HUES64 (cell line): ENCODE results near the gene ATP2B2.
"Not testable (repeated sequence)": the region's sequence is repeated elsewhere in the genome, so short reads cannot be mapped to it uniquely, and the experiment has no call there.

ENCODE experiments used
- H3K27ac ChIP-seq: 2 replicates; pipeline ENCODE4 v1.7.0; 2013; ENCODE audit warnings: low read depth, low read length, inconsistent platforms
- H3K27me3 ChIP-seq: 2 replicates; pipeline ENCODE4 v1.6.1; 2013; ENCODE audit warnings: mild to moderate bottlenecking, low read length; ENCODE audit not compliant: insufficient read depth
- H3K36me3 ChIP-seq: 2 replicates; pipeline ENCODE4 v1.6.1; 2013; ENCODE audit warnings: mild to moderate bottlenecking, low read length; ENCODE audit not compliant: insufficient read depth
- H3K4me1 ChIP-seq: 2 replicates; pipeline ENCODE4 v1.6.1; 2013; ENCODE audit warnings: mild to moderate bottlenecking, low read length, moderate library complexity; ENCODE audit not compliant: insufficient read depth
- H3K4me3 ChIP-seq: 2 replicates; pipeline ENCODE4 v1.5.1; 2013; ENCODE audit warnings: mild to moderate bottlenecking, low read length, moderate library complexity
- H3K9ac ChIP-seq: 2 replicates; pipeline ENCODE4 v1.6.1; 2013; ENCODE audit warnings: mild to moderate bottlenecking, low read depth, low read length
- H3K9me3 ChIP-seq: 2 replicates; pipeline ENCODE4 v1.6.1; 2013; ENCODE audit warnings: low read depth, low read length; ENCODE audit not compliant: insufficient read depth
- WGBS: fragments of 150-250, 120-280 bp; methylation state at CpG from one replicate; pipeline ENCODE4 v1.1.7; 2013; ENCODE audit warnings: missing lambda C conversion rate; 5-methylcytosine and 5-hydroxymethylcytosine counted together

The ATP2B2 gene

DNA sequence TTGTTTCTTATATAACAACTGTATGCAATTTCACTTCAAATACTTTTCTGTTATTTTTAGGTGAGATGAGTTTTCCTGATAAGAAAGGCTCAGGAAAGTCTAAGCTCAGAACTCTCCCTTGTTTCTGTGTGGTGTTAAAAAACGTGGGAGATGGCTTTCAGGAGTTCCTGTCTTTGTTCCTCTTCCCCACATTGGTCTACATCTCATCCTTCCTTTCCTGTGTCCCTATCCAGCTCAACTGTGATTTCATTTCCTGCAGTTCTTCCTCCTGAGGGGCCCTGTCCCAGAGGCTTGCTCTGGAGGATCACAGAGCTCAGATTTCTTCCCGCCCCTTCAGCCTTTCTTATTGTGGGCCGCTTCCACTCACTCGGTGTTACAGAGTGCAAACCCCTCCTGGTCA is 195.7 kb downstream of the ATP2B2 start:
- H3K4me3 ChIP-seq: no peak overlapping the region
- no peaks in the 10 kb centered on the region for H3K27me3 ChIP-seq
- H3K4me1 ChIP-seq: no peaks in the 10 kb centered on the region
- H3K9ac ChIP-seq: no peak overlapping the region
- 87% methylated on average over 4 of the region's 4 CpGs for WGBS
- H3K9me3 ChIP-seq: no peaks in the 10 kb centered on the region
- H3K27ac ChIP-seq: no peak overlapping the region
- H3K36me3 ChIP-seq: peaks cover 100% of the 10 kb centered on the region

DNA sequence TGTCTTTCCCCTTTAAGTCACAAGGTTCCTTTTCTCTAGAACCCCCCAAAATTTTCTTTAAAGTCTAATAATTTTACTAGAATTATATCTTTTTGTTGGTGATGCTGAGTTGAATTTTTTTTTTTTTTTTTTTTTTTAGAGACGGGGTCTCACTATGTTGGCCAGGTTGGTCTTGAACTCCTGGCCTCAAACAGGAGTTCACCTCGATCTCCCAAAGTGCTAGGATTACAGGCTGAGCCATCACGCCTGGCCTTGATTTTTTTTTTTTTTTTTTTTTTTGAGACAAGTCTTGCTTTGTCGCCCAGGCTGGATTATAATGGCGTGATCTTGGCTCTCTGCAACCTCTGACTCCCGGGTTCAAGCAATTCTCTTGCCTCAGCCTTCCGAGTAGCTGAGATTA is 196.7 kb downstream of the ATP2B2 start:
- WGBS: 93% methylated on average over 7 of the region's 7 CpGs
- no peaks in the 10 kb centered on the region for H3K9me3 ChIP-seq
- no peak overlapping the region for H3K9ac ChIP-seq
- H3K4me3 ChIP-seq: no peak overlapping the region
- no peaks in the 10 kb centered on the region for H3K27me3 ChIP-seq
- H3K36me3 ChIP-seq: peaks cover 100% of the 10 kb centered on the region
- H3K4me1 ChIP-seq: no peaks in the 10 kb centered on the region
- no peak overlapping the region for H3K27ac ChIP-seq

DNA sequence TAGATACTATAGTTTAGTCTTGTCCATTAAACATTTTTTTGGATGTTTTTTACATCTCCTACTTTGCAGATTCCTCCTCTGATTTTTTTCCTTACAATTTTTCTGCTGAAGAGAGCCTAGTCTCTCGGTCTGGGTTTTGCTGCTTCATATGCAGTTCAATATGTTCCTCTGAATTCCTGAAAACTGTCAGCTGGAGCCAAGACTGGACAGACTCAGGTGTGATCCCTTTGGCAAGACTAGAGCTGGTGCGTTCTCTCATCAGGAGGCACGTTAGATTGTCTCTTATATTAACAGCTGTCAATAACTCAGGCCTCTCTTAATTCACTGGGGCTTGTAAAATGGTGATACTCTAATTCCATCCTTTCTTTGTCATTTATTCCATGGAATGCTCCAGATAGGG is 199.2 kb downstream of the ATP2B2 start:
- no peak overlapping the region for H3K27ac ChIP-seq
- peaks cover 100% of the 10 kb centered on the region for H3K36me3 ChIP-seq
- H3K9me3 ChIP-seq: no peaks in the 10 kb centered on the region
- H3K9ac ChIP-seq: no peak overlapping the region
- no peaks in the 10 kb centered on the region for H3K4me1 ChIP-seq
- no peak overlapping the region for H3K4me3 ChIP-seq
- 92% methylated on average over 3 of the region's 3 CpGs for WGBS
- no peaks in the 10 kb centered on the region for H3K27me3 ChIP-seq

DNA sequence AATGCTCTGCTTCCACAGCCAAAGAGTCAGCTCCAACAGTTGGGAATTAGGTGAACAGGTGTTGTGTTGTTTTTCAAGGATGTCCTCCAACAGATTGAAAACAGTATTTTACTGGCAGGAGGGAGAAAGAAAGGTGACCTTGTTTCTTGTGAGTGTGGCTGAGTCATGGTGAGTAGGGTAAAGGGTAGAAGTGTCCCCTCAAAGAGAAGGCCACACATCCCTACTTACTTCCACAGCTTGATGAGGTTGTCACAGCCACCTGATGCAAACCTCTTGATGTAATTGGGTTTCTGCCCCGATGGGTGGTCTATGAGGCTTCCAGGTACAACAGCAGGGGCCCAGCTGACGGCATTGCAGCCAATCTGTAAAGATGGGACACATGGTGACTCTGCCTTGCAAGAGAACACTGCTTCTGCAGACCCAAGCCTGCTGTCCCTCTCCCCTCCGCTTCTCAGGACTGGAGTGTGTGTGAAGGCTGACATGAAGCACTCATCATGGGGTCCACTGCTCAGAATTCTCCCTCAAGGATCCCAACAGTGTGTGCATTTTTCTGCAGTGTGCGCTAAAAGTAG is 200.0 kb downstream of the ATP2B2 start:
- Histone ChIP-seq H3K27ac (no peak overlapping the region), H3K9me3 (no peaks in the 10 kb centered on the region), H3K4me3 (no peak overlapping the region), H3K27me3 (no peaks in the 10 kb centered on the region), H3K9ac (no peak overlapping the region), H3K36me3 (peaks cover 100% of the 10 kb centered on the region), H3K4me1 (no peaks in the 10 kb centered on the region)
- WGBS: 99% methylated on average over 4 of the region's 4 CpGs

DNA sequence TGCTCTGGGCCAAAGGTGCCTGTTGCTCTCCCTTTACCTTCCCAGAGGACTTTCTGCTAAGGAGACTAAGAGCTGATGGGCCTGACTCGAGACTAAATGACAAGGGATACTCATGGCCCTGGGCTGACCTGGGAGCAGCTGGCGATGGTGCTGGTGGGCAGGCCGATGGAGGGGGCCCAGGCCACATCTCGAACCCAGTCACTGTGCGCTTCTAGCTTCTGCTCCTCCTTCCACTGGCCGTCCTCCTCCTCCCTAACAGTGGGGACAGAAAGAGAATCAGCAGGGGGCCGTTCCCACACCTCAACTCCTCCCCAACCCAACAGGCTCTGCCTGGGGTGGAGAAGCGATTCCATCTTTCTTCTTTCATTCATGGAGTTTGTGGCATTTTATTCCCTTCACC is 200.5 kb downstream of the ATP2B2 start:
- Histone ChIP-seq H3K9ac (no peak overlapping the region), H3K27ac (no peak overlapping the region), H3K36me3 (peaks cover 100% of the 10 kb centered on the region), H3K4me3 (no peak overlapping the region), H3K9me3 (no peaks in the 10 kb centered on the region), H3K4me1 (no peaks in the 10 kb centered on the region), H3K27me3 (no peaks in the 10 kb centered on the region)
- WGBS: 91% methylated on average over 8 of the region's 8 CpGs

DNA sequence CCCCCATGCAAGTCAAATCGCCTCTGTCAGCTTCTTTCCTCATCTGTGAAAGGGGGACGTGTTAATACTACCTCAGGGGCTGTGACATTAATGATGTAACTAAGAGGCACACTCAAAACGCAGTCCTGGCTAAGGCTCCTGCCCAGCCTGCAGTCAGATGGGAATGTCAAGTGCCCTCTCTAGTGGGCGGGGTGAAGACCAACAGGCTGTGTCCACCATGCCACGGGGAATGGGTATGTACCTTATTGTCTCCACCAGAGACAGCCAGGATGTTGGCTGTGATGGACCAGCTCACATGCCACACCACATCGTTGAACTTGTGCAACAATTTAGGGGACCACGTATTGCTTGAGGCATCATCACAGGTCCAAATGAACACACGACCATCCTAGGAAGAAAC is 201.6 kb downstream of the ATP2B2 start:
- H3K27ac ChIP-seq: no peak overlapping the region
- 86% methylated on average over 8 of the region's 8 CpGs for WGBS
- no peaks in the 10 kb centered on the region for H3K4me1 ChIP-seq
- H3K36me3 ChIP-seq: peaks cover 98% of the 10 kb centered on the region
- H3K9me3 ChIP-seq: no peaks in the 10 kb centered on the region
- H3K27me3 ChIP-seq: no peaks in the 10 kb centered on the region
- no peak overlapping the region for H3K4me3 ChIP-seq
- no peak overlapping the region for H3K9ac ChIP-seq

DNA sequence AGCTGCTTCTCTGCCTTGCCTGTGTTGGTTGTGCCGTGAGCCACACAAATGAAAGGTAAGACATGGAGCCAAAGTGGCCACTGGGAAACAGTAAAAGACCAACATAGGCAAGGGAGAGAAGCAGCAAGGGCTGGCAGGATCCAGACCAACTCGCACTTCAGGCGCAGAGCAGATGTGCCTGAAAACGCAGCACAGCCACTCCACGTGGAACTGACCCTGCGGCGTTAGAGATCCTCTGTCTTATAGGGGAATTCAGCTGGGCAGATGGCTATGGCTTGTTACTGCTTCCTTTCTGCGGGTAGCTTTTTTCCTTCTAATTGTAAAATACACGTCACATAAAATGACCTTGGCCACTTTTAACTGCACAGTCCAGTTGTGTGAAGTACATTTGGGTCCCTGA is 202.3 kb downstream of the ATP2B2 start:
- H3K36me3 ChIP-seq: peaks cover 91% of the 10 kb centered on the region
- 95% methylated on average over 9 of the region's 9 CpGs for WGBS

DNA sequence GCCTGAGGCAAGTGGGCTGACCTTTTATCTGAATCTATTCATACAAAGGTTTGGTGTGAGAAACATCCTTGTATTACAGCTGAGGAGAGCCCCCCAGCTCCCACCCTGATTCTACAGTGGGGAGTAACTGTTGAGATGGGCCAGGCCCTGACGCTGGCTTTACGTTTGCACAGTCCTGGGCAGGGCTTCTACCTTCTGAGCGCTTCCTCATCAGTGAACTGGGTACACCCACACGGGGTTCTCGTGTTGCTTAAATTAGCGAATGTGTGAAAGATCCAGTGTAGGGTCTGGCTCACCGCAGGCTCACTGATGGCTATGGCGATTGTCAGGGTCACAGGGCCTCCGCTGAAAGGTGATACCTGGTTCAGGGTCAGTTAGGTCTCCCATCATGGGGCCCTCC is 205.3 kb downstream of the ATP2B2 start:
- Histone ChIP-seq H3K27ac (no peak overlapping the region), H3K36me3 (peaks cover 65% of the 10 kb centered on the region), H3K4me1 (no peaks in the 10 kb centered on the region), H3K9me3 (no peaks in the 10 kb centered on the region), H3K9ac (no peak overlapping the region), H3K27me3 (no peaks in the 10 kb centered on the region), H3K4me3 (no peak overlapping the region)
- WGBS: 92% methylated on average over 9 of the region's 9 CpGs

More for the DNA sequence above, 202.3 kb downstream of the ATP2B2 start:
- no peaks in the 10 kb centered on the region for H3K27me3 ChIP-seq
- H3K27ac ChIP-seq: no peak overlapping the region
- no peaks in the 10 kb centered on the region for H3K9me3 ChIP-seq
- H3K9ac ChIP-seq: no peak overlapping the region
- no peak overlapping the region for H3K4me3 ChIP-seq
- no peaks in the 10 kb centered on the region for H3K4me1 ChIP-seq

DNA sequence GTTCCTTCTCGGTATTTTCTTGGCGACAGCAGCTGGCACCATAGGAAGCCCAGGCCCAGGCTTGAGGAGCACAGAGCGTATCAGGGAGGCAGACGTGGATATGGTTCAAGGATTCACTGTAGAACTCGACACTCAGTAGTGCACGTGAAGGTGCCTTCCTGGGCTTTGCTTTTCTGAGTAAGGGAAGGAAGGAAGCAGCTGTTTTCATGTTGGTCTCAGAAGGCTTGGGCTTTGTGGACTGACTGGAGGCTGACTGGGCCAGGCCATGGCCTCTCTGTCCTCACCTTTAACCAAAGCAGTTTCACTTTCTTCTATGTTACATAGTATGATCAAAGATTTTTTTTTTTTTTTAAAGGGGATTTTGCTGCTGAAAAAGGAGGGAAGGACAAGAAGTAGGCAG is 205.7 kb downstream of the ATP2B2 start:
- no peak overlapping the region for H3K27ac ChIP-seq
- 94% methylated on average over 6 of the region's 6 CpGs for WGBS
- H3K9me3 ChIP-seq: no peaks in the 10 kb centered on the region
- no peaks in the 10 kb centered on the region for H3K4me1 ChIP-seq
- H3K36me3 ChIP-seq: peaks cover 65% of the 10 kb centered on the region
- no peak overlapping the region for H3K9ac ChIP-seq
- no peaks in the 10 kb centered on the region for H3K27me3 ChIP-seq
- no peak overlapping the region for H3K4me3 ChIP-seq

DNA sequence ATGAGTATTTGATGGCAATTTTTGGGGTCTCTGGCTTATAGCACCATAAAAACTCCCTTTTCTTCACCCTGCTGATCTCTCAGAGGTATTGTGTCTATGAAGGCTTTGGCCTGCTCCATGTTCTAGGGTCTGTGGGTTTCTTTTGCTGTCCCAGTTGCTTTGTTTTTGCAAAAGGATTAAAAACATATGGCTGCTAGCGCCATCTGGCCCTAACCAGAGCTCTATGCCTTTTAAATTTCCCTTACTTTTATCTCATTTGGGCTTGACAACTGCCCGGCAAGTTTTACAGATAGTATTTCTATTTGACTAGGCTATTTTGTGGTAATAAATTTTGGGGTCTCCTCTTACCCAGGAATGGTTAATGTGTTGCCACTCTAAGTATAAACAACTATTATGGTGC is 206.2 kb downstream of the ATP2B2 start:
- Histone ChIP-seq H3K27me3 (no peaks in the 10 kb centered on the region), H3K27ac (no peak overlapping the region), H3K9me3 (no peaks in the 10 kb centered on the region), H3K4me1 (no peaks in the 10 kb centered on the region), H3K4me3 (no peak overlapping the region), H3K9ac (no peak overlapping the region), H3K36me3 (peaks cover 62% of the 10 kb centered on the region)
- 100% methylated on average over 1 of the region's 2 CpGs for WGBS

DNA sequence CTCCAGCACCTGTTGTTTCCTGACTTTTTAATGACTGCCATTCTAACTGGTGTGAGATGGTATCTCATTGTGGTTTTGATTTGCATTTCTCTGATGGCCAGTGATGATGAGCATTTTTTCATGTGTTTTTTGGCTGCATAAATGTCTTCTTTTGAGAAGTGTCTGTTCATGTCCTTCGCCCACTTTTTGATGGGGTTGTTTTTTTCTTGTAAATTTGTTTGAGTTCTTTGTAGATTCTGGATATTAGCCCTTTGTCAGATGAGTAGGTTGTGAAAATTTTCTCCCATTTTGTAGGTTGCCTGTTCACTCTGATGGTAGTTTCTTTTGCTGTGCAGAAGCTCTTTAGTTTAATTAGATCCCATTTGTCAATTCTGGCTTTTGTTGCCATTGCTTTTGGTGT is 207.3 kb downstream of the ATP2B2 start:
- H3K36me3 ChIP-seq: peaks cover 51% of the 10 kb centered on the region

DNA sequence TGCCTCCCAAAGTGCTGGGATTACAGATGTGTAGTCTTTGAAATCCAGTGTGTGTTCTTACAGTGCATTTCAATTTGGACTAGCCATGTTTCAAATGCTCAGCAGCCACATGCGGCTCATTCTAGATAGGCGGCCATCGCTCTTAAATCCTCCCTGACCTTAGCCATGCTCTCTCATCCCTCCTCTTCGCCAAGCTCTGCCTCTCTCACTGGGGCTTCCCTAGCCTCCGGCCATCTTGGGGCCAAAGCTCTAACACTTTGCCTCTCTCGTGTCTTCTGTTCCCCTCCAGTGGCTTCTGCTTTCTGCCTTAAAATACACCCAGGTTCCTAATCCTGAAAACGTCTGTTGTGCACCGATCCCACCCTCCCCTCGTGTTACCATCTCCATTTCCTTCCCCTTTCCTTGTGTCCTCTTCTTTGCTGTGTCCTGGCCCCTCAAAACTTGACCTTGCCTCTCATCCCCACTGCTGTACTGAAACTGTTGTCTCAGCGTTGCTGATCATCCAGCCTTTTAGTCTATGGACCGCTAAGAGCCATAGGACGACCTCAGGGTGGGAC is 211.3 kb downstream of the ATP2B2 start:
- H3K4me3 ChIP-seq: no peak overlapping the region
- H3K9me3 ChIP-seq: no peaks in the 10 kb centered on the region
- H3K27me3 ChIP-seq: no peaks in the 10 kb centered on the region
- WGBS: 93% methylated on average over 12 of the region's 12 CpGs
- no peak overlapping the region for H3K27ac ChIP-seq
- peaks cover 21% of the 10 kb centered on the region for H3K36me3 ChIP-seq
- H3K4me1 ChIP-seq: peaks cover 4% of the 10 kb centered on the region; the same call in 1 of the 2 replicates
- H3K9ac ChIP-seq: no peak overlapping the region

More for the DNA sequence above, 207.3 kb downstream of the ATP2B2 start:
- not testable (repeated sequence) for H3K4me3 ChIP-seq, H3K9ac ChIP-seq, H3K9me3 ChIP-seq, H3K4me1 ChIP-seq, H3K27me3 ChIP-seq, H3K27ac ChIP-seq
- WGBS: no CpG with 5 or more reads among the region's 1 CpG
